ENCODE results near the gene ZCCHC14.

ZCCHC14 gene

GRCh38 chr16:87492721-87493607 is at the start of gene ZCCHC14:
TSS of gene ZCCHC14 (minus strand) at chr16:87493024. CDS start at chr16:87492238, 786 bp downstream.
- peak; percentile 100 for DNase-seq

GRCh38 chr16:87541872-87542234 is 49.0 kb upstream of the ZCCHC14 start:
- DNase-seq: no peak

- DNase-seq: no peak
Measured at GRCh38 chr16:87541147-87541871, 48.5 kb upstream of the ZCCHC14 start.

GRCh38 chr16:87540897-87541146 is 48.0 kb upstream of the ZCCHC14 start:
- no peak for DNase-seq

GRCh38 chr16:87540072-87540896 is 47.5 kb upstream of the ZCCHC14 start:
- DNase-seq: no peak

- DNase-seq: no peak
Measured at GRCh38 chr16:87539113-87539512, 46.3 kb upstream of the ZCCHC14 start.

- peak in 1 of 2 donors; percentile 10 for DNase-seq
Measured at GRCh38 chr16:87538594-87538993, 45.8 kb upstream of the ZCCHC14 start.

GRCh38 chr16:87538160-87538559 is 45.3 kb upstream of the ZCCHC14 start:
- DNase-seq: no peak

- no peak for DNase-seq
Measured at GRCh38 chr16:87536795-87537142, 43.9 kb upstream of the ZCCHC14 start.

- no peak for DNase-seq
Measured at GRCh38 chr16:87535855-87536794, 43.3 kb upstream of the ZCCHC14 start.

GRCh38 chr16:87535457-87535854 is 42.6 kb upstream of the ZCCHC14 start:
- DNase-seq: no peak

GRCh38 chr16:87534751-87535150 is 41.9 kb upstream of the ZCCHC14 start:
- DNase-seq: no peak

GRCh38 chr16:87534030-87534653 is 41.3 kb upstream of the ZCCHC14 start:
- DNase-seq: no peak

- no peak for DNase-seq
Measured at GRCh38 chr16:87533061-87533460, 40.2 kb upstream of the ZCCHC14 start.

GRCh38 chr16:87531418-87531817 is 38.6 kb upstream of the ZCCHC14 start:
- DNase-seq: no peak

GRCh38 chr16:87528690-87529579 is 36.1 kb upstream of the ZCCHC14 start:
- DNase-seq: no peak

- DNase-seq: no peak
Measured at GRCh38 chr16:87527055-87527724, 34.4 kb upstream of the ZCCHC14 start.

GRCh38 chr16:87526238-87526947 is 33.6 kb upstream of the ZCCHC14 start:
- DNase-seq: no peak

GRCh38 chr16:87525352-87525751 is 32.5 kb upstream of the ZCCHC14 start:
- DNase-seq: no peak

GRCh38 chr16:87524407-87524806 is 31.6 kb upstream of the ZCCHC14 start:
- no peak for DNase-seq

All from stimulated activated CD4-positive, alpha-beta T cell treated with anti-CD3 and anti-CD28 coated beads, Interleukin-2, amount 100 ng/mL, for 24 hours (primary cell).